ENCODE results near the gene FDXR. TPM values are rescaled to one million over a fixed set of nuclear protein-coding genes. Genes with fewer than 3 reads are reported as not detected.

Gene FDXR, protein sequence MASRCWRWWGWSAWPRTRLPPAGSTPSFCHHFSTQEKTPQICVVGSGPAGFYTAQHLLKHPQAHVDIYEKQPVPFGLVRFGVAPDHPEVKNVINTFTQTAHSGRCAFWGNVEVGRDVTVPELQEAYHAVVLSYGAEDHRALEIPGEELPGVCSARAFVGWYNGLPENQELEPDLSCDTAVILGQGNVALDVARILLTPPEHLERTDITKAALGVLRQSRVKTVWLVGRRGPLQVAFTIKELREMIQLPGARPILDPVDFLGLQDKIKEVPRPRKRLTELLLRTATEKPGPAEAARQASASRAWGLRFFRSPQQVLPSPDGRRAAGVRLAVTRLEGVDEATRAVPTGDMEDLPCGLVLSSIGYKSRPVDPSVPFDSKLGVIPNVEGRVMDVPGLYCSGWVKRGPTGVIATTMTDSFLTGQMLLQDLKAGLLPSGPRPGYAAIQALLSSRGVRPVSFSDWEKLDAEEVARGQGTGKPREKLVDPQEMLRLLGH
- 93.1 TPM for total RNA-seq

DNA sequence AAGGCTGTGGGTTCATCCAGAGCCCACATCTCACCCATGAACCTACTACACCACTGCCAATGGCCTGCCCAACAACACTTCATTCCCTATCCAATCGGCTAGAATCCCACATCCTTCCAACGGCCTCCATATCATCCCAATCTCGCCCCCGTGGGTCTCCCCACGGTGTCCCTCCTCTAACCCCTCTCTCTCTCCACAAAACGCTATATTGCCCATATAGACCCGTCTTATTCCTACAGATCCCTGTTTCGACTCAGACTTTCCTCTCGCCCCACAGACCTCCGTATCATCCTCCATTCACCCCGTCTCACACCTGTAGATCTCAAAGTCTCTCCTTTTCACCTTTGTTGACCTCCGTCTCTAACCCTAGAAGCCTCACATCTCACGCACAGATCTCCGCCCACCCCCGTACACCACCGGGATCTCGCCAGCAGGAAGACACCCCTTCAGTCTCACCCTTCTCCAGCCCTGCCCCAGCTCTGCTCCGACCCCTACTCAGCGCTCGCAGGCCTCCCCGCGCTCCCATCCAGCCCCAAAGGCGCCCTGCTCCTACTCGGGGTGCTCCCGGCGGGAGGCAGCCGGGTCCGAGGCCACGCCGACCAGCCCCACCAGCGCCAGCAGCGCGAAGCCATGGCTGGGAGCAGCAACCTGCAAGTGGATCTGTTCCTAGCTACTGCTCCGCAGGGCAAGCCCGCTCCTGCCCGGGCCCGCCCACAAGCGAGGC, at the start of gene FDXR:
FDXR (minus strand) TSS at position 682 of the 724 bp plus-strand sequence; CDS start at position 632, 50 bp downstream.
- no peaks in the 10 kb centered on the region for H3K9me3 ChIP-seq
- peak within 1 kb of the TSS; percentile 89 to 95 for H3K27ac ChIP-seq
- TF ChIP-seq CTCF (IDR thresholded peaks at IDR 0.05): no peak
- H3K36me3 ChIP-seq: no peaks in the 10 kb centered on the region
- H3K27me3 ChIP-seq: no peaks in the 10 kb centered on the region
- H3K4me1 ChIP-seq: peaks cover 6 to 16% of the 10 kb centered on the region in 2 donors
- intact Hi-C loops (cut with DNase I): loop anchor here (1.0 to 10.0 kb wide), 6 partner anchors 96 to 1778 kb away; partner anchors contain the start of genes GPRC5C, NAT9, SLC39A11 and TTYH2
- no peak for DNase-seq (ENCODE audit: low spot score in 2 of 2)
- peak within 1 kb of the TSS; percentile 79 to 85 for H3K4me3 ChIP-seq

DNA sequence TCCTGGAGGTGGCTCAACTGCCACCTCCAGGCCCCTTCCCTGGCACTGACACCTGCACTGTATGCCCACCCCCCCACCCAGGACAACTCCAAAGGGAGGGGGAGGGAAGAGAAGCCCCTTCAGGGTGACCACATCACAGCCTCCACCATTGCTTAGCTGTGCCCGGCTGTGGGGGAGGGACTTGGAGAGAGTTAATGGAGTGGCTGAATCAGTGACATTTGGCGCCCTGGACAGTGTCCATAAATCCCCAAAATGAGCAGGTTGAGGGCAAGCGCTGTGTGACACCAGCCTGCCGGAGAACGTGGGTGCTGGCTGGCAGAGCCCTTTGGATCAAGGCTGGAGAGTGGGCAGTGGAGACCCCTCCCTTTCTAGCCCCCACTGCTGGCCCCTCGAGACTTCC, 49.4 kb upstream of the FDXR start:
- Histone ChIP-seq H3K36me3 (no peaks in the 10 kb centered on the region), H3K27me3 (peaks cover 31% of the 10 kb centered on the region), H3K4me3 (no peak overlapping the region), H3K4me1 (peaks cover 10 to 11% of the 10 kb centered on the region in 2 donors), H3K9me3 (no peaks in the 10 kb centered on the region), H3K27ac (no peak overlapping the region)
- DNase-seq (ENCODE audit: low spot score in 2 of 2): no peak
- intact Hi-C loops (cut with DNase I): no loop called here
- no peak for TF ChIP-seq CTCF (IDR thresholded peaks at IDR 0.05)

GRCh38 chr17:74921769-74922168, 49.0 kb upstream of the FDXR start:
- intact Hi-C loops (cut with DNase I): no loop called here
- peaks cover 31% of the 10 kb centered on the region for H3K27me3 ChIP-seq
- no peak overlapping the region for H3K27ac ChIP-seq
- H3K36me3 ChIP-seq: no peaks in the 10 kb centered on the region
- TF ChIP-seq CTCF (IDR thresholded peaks at IDR 0.05): no peak
- H3K4me3 ChIP-seq: no peak overlapping the region
- peaks cover 10 to 11% of the 10 kb centered on the region in 2 donors for H3K4me1 ChIP-seq
- DNase-seq (ENCODE audit: low spot score in 2 of 2): no peak
- H3K9me3 ChIP-seq: no peaks in the 10 kb centered on the region

DNA sequence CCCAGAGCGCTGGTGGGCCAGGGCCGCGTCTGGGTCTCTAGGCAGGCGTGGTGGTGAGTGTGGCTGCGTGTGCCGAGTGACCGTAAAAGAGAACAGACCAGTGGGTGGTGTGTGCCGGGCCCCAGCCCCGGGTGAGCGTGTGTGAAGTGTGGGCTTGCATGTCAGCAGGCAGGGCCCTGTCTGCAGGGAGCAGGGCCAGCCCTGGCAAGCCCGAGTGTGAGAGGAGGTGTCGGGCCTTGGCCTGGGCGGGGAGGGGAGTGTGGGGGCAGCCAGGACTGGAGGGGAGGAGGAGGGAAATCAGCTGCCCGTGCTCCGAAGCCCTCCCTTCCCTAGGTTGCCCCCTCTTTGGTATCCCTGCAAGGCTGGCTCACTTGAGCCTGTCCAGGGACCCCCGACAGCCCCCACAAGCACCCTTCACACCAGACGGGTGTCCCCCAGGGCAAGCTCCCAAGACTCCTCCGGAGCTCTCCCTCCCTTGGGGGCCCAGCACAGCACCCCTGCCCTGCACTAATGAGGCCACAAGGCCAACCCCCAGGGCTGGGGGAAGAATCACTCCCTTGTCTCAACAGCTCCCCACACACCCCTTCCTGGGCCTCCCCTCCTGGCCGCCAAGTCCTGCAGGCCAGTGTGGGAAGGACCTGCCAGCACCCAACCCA, 48.4 kb upstream of the FDXR start:
- intact Hi-C loops (cut with DNase I): no loop called here
- H3K4me3 ChIP-seq: no peak overlapping the region
- H3K9me3 ChIP-seq: no peaks in the 10 kb centered on the region
- no peaks in the 10 kb centered on the region for H3K36me3 ChIP-seq
- peaks cover 10 to 11% of the 10 kb centered on the region in 2 donors for H3K4me1 ChIP-seq
- no peak overlapping the region for H3K27ac ChIP-seq
- no peak for DNase-seq (ENCODE audit: low spot score in 2 of 2)
- H3K27me3 ChIP-seq: peaks cover 31% of the 10 kb centered on the region
- no peak for TF ChIP-seq CTCF (IDR thresholded peaks at IDR 0.05)

DNA sequence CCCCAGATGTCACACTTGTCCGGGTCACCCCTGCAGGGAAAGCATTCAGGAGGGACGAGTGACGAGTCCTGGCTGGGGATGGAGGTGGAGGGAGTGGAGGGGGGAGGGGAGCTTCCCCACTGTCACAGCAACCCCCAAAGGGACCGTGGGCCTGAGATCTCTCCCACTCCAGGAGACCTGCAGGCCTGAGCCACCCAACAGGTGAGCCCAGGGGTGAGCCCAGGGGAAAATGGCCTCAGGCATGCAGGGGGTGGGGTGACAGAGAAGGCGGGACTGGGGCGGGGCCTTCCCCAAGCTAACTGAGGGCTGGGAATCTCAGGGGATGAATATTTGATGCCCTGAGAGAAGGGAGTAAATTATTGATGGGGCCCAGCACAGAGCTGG, 47.8 kb upstream of the FDXR start:
- intact Hi-C loops (cut with DNase I): no loop called here
- no peak for TF ChIP-seq CTCF (IDR thresholded peaks at IDR 0.05)
- no peak overlapping the region for H3K4me3 ChIP-seq
- no peaks in the 10 kb centered on the region for H3K36me3 ChIP-seq
- H3K27ac ChIP-seq: no peak overlapping the region
- peaks cover 10 to 11% of the 10 kb centered on the region in 2 donors for H3K4me1 ChIP-seq
- DNase-seq (ENCODE audit: low spot score in 2 of 2): no peak
- H3K9me3 ChIP-seq: no peaks in the 10 kb centered on the region
- H3K27me3 ChIP-seq: peaks cover 31% of the 10 kb centered on the region
